ENCODE data around the gene ATP11C.

Gene ATP11C

DNA sequence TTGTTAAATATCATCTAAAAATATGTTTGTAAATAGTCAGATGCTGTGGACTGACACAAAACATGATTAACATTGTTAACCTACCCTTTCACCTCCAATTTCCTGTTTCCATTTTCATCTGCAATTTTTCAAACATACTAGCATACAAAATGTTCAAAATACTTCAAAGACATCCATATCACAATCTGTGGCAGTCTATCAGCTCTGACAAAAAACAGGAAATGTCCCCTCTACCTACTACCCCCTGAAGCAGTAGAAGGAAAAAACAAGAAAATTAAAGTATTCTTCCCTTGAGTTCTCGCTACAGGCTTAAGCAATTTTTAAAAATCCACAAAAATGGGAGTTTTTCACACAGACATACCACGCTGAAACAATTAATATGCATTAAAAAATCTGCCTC lies 116.6 kb downstream of the ATP11C start:
- no peak overlapping the region for H3K4me3 ChIP-seq (ENCODE audit: low read depth, low read length)
- DNase-seq (ENCODE audit: low read depth) = no peak
- TF ChIP-seq, protein P1, sequence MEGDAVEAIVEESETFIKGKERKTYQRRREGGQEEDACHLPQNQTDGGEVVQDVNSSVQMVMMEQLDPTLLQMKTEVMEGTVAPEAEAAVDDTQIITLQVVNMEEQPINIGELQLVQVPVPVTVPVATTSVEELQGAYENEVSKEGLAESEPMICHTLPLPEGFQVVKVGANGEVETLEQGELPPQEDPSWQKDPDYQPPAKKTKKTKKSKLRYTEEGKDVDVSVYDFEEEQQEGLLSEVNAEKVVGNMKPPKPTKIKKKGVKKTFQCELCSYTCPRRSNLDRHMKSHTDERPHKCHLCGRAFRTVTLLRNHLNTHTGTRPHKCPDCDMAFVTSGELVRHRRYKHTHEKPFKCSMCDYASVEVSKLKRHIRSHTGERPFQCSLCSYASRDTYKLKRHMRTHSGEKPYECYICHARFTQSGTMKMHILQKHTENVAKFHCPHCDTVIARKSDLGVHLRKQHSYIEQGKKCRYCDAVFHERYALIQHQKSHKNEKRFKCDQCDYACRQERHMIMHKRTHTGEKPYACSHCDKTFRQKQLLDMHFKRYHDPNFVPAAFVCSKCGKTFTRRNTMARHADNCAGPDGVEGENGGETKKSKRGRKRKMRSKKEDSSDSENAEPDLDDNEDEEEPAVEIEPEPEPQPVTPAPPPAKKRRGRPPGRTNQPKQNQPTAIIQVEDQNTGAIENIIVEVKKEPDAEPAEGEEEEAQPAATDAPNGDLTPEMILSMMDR (IDR thresholded peaks at IDR 0.05; ENCODE audit: insufficient read depth, low read depth, low read length, missing control alignments) = no peak

DNA sequence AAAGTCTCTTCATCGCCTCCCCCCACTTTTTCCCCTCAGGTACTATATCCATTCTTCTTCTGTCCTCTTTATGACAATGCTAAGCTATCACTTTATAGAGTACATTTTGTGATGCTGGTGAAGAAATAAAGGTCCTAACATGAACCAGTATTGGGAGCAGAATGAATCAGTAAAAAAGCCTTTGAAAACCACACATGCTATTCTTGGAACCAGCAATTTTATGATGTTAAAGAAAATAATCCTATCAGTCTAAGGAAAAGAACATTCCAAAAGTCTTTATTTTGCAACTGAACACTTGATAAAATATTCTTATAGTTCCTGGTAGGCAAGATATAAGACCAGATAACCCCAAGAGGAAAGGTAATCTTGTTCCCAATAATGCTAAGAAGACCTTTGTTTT lies 117.1 kb downstream of the ATP11C start:
- no peak overlapping the region for H3K4me3 ChIP-seq (ENCODE audit: low read depth, low read length)
- TF ChIP-seq, protein P1 (IDR thresholded peaks at IDR 0.05; ENCODE audit: insufficient read depth, low read depth, low read length, missing control alignments) = no peak
- no peak for DNase-seq (ENCODE audit: low read depth)

DNA sequence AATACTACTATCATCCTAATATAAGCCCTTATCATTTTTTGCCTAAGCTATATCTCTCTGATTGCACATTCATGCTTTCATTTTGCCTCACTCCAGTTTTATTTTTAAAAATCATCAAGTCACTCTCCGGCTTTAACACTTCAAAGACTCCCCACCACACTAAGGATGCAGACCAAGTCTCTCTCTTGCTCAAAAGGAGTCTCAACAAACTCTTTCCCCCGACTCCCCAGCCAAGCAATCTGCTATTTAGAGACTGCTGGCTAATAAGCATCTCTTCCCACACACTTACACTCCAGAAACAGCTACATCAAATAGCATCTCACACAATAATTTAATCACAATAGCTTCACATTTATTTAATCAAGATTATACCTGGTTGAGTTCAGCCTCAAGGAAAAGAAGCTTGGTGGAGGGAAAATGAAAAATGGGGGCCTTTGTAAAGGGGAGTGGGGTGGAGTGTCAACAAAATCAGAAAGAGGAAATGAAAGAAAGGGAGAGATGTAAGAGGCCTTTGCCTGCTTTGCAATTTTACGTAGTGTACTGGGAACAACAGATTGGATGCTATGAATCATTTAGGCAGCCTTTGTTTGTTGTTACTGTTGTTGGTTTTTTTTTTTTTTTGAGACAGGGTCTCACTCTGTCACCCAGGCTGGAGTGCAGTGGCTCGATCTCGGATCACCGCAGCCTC lies 120.8 kb downstream of the ATP11C start:
- TF ChIP-seq, protein P1 (IDR thresholded peaks at IDR 0.05; ENCODE audit: insufficient read depth, low read depth, low read length, missing control alignments) = no peak
- DNase-seq (ENCODE audit: low read depth) = no peak
- no peak overlapping the region for H3K4me3 ChIP-seq (ENCODE audit: low read depth, low read length)

DNA sequence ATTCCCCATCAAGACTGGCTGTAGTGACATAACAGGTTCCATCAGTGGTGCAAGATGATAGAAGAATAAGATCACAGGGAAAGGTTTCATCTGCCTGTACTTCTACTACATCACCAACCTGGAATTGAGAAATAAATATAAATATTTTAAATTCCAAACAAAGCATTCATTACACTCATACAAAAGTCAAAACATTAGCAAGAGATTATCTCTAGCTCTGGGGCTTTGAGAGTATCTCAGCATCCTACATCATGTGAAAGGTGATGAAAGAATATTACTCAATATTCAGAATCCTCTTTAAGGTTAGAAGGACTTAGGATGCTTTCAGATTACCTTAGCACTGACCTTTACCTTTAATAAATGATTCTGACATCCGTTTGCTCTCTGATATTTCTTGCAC lies 128.4 kb downstream of the ATP11C start:
- H3K4me3 ChIP-seq (ENCODE audit: low read depth, low read length) = no peak overlapping the region
- TF ChIP-seq, protein P1 (IDR thresholded peaks at IDR 0.05; ENCODE audit: insufficient read depth, low read depth, low read length, missing control alignments) = no peak
- DNase-seq (ENCODE audit: low read depth) = no peak

DNA sequence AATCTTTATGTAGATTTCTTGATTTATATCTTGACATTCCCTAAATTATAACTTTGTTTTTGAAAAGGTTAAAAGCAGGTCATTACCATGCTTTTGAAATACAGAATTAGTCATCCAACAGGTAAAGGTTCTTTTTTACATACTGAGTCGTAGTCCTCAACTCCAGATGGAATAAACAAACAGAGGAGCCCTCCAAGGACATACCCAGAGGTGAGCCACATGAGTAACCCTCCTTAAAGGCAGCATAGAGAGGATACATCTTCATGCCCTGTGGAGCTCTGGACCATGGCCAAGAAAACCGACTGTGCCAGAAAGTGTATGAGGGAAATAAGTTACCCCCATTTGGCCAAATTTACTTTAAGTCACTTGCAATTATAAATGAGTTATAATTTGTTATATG lies 129.6 kb downstream of the ATP11C start:
- TF ChIP-seq, protein P1 (IDR thresholded peaks at IDR 0.05; ENCODE audit: insufficient read depth, low read depth, low read length, missing control alignments) = no peak
- no peak overlapping the region for H3K4me3 ChIP-seq (ENCODE audit: low read depth, low read length)
- DNase-seq (ENCODE audit: low read depth) = no peak

DNA sequence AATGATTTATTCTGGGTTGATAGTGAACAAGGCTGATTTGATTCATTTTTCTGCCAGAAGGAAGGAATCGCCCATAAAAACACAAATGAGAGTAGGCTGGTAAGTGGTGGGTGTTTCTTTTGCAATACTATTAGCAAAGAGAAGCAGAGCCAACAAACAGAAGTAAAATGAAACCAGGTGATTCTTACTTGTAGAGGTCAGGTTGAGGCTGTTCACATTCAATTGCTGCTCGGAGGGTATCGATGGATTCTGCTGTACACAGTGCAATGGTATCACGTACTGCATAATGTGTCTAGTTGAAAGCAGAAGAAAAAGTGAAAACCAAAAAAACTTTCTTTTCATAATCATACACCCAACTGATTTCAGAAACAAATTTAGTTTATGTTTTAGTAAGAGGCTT lies 130.8 kb downstream of the ATP11C start:
- TF ChIP-seq, protein P1 (IDR thresholded peaks at IDR 0.05; ENCODE audit: insufficient read depth, low read depth, low read length, missing control alignments) = no peak
- no peak for DNase-seq (ENCODE audit: low read depth)
- no peak overlapping the region for H3K4me3 ChIP-seq (ENCODE audit: low read depth, low read length)

DNA sequence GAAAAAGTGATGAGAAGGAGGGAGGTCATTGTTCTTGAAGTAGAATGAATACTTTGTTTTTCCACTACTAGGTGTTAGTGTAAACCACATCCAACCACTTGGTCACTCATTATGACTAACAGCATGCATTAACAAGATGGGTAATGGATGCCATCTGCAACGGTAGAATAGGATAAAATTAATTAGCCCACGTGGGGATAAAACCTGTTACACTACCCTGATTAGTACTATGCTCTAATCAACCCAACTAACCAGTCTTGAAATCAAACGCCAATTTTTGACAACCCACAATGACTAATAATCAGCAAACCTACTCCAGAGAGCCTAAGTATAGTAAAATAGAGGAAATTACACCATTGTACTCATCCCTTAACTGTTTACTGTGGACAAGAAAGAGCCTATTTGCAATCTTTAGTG lies 131.4 kb downstream of the ATP11C start:
- H3K4me3 ChIP-seq (ENCODE audit: low read depth, low read length) = no peak overlapping the region
- TF ChIP-seq, protein P1 (IDR thresholded peaks at IDR 0.05; ENCODE audit: insufficient read depth, low read depth, low read length, missing control alignments) = no peak
- no peak for DNase-seq (ENCODE audit: low read depth)
